ENCODE results near the gene HDGFL3.

The HDGFL3 gene

DNA sequence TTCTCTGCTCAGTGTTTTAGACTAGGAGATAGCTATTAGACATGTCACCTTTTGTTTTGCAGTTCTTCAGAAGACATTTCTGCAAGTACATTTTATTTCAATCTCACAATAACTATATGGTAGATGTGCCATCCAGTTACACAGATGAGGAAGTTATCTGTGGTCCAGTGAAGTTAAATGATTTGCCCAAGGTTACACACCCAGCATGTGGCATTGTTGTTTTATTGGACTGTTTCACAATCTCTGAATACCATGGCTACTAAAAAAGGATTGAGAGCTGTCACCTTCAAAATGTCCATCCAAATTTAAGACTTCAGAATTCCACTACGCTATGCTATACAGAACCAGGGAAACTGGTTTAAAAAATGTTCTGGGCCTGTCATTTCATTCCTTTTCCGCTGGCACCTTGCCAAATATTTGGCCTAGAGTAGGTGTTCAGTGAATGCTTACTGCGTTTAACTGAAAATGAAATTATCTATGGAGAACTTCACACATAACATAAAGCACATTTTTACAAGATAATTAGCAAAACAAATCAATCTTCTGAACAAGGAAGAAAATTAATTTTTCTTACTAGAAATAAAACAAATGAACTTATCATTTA is 80.0 kb downstream of the HDGFL3 start:
- H3K4me3 ChIP-seq (ENCODE audit: low read length): no peak overlapping the region
- TF ChIP-seq ZNF274 (IDR thresholded peaks at IDR 0.05; ENCODE audit: low read depth, low read length): no peak

GRCh38 chr15:83123529-83123928 is 84.1 kb downstream of the HDGFL3 start:
- no peak for TF ChIP-seq ZNF274 (IDR thresholded peaks at IDR 0.05; ENCODE audit: low read depth, low read length)
- no peak overlapping the region for H3K4me3 ChIP-seq (ENCODE audit: low read length)

GRCh38 chr15:83119968-83120581 is 87.5 kb downstream of the HDGFL3 start:
- H3K4me3 ChIP-seq (ENCODE audit: low read length): no peak overlapping the region
- TF ChIP-seq ZNF274 (IDR thresholded peaks at IDR 0.05; ENCODE audit: low read depth, low read length): no peak

GRCh38 chr15:83118968-83119367 is 88.7 kb downstream of the HDGFL3 start:
- no peak for TF ChIP-seq ZNF274 (IDR thresholded peaks at IDR 0.05; ENCODE audit: low read depth, low read length)
- H3K4me3 ChIP-seq (ENCODE audit: low read length): no peak overlapping the region

- TF ChIP-seq ZNF274 (IDR thresholded peaks at IDR 0.05; ENCODE audit: low read depth, low read length): no peak
- no peak overlapping the region for H3K4me3 ChIP-seq (ENCODE audit: low read length)
Measured at GRCh38 chr15:83118291-83118827, 89.3 kb downstream of the HDGFL3 start.

GRCh38 chr15:83115831-83116565 is 91.6 kb downstream of the HDGFL3 start:
- TF ChIP-seq ZNF274 (IDR thresholded peaks at IDR 0.05; ENCODE audit: low read depth, low read length): no peak
- H3K4me3 ChIP-seq (ENCODE audit: low read length): no peak overlapping the region

- H3K4me3 ChIP-seq (ENCODE audit: low read length): no peak overlapping the region
- no peak for TF ChIP-seq ZNF274 (IDR thresholded peaks at IDR 0.05; ENCODE audit: low read depth, low read length)
Measured at GRCh38 chr15:83115410-83115809, 92.2 kb downstream of the HDGFL3 start.

DNA sequence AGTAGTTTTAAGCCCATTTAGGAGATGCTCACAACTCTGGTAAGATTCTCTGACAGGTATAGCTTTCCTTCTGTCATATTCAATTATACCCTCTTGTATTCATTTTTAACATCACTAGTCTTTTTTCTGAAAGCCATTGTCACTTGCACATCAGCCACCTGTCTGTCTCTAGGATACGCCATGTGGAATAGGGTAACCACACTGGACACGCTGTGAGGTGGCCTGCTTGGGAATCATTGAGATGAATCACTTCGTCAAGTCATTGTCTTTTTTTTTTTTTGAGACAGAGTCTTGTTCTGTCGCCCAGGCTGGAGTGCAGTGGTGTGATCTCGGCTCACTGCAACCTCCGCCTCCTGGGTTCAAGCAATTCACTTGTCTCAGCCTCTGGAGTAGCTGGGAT is 92.8 kb downstream of the HDGFL3 start:
- no peak overlapping the region for H3K4me3 ChIP-seq (ENCODE audit: low read length)
- no peak for TF ChIP-seq ZNF274 (IDR thresholded peaks at IDR 0.05; ENCODE audit: low read depth, low read length)

GRCh38 chr15:83113881-83114674 is 93.5 kb downstream of the HDGFL3 start:
- no peak overlapping the region for H3K4me3 ChIP-seq (ENCODE audit: low read length)
- TF ChIP-seq ZNF274 (IDR thresholded peaks at IDR 0.05; ENCODE audit: low read depth, low read length): no peak

- TF ChIP-seq ZNF274 (IDR thresholded peaks at IDR 0.05; ENCODE audit: low read depth, low read length): no peak
- H3K4me3 ChIP-seq (ENCODE audit: low read length): no peak overlapping the region
Measured at GRCh38 chr15:83112956-83113299, 94.7 kb downstream of the HDGFL3 start.

DNA sequence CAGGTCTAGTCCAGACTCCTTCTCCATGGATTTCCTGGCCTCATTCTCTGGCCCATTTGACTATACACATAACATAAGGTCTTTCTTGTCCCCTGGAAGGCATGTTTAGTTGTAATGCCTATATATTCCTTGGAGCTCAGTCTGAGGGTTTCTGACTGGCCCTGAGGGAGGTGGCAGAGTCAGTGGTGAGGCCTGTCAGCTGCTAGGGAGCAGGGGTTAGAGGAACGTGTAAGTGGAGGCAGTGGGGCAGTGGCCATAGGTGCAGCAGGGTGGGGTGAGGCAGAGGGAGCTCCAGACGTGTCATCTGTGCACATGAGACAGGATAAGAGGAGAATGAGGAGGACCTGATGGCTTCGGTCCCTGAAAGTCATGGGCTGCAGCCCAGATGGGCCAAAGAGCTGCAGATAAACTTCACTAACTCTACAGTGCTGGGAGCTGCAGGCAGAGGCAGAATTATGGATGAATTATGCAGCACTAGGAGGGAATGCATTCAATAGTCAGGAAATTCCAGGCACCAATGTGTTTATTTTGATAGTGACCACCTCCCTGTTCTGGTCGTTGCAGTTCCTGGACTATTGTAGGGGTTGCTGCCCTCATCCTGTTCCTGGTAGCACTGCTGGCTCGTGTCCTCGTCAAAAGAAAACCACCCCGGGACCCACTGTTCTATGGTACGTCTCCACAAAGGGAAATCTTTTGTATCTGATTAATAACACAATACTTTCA is 95.2 kb downstream of the HDGFL3 start:
- H3K4me3 ChIP-seq (ENCODE audit: low read length): no peak overlapping the region
- TF ChIP-seq ZNF274 (IDR thresholded peaks at IDR 0.05; ENCODE audit: low read depth, low read length): no peak

GRCh38 chr15:83111149-83111548 is 96.5 kb downstream of the HDGFL3 start:
- TF ChIP-seq ZNF274 (IDR thresholded peaks at IDR 0.05; ENCODE audit: low read depth, low read length): no peak
- no peak overlapping the region for H3K4me3 ChIP-seq (ENCODE audit: low read length)

DNA sequence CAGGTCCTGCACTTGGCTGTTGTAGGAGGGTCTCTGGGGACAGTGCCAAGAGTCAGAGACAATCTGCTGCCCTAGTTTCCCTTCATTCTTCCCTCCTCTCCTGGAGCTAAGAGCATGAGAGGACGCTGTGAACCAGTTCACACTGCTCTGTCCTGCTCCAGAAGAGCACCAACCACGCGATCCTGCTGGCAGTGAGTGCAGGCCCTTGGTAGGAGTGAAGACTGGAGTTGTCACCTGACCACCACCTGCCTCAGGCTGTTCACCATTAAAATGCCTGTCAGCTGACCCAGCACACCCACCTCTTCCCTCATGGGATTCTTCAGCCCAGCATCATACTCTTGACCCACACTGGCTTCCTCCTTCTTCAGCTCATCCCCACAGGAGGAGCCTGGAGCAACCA is 97.2 kb downstream of the HDGFL3 start:
- no peak for TF ChIP-seq ZNF274 (IDR thresholded peaks at IDR 0.05; ENCODE audit: low read depth, low read length)
- no peak overlapping the region for H3K4me3 ChIP-seq (ENCODE audit: low read length)

GRCh38 chr15:83109532-83109931 is 98.1 kb downstream of the HDGFL3 start:
- H3K4me3 ChIP-seq (ENCODE audit: low read length): no peak overlapping the region
- no peak for TF ChIP-seq ZNF274 (IDR thresholded peaks at IDR 0.05; ENCODE audit: low read depth, low read length)

Measured in GM08714 (cell line).